GM18519 (cell line): ENCODE data around the gene WDR41.
"Not testable (repeated sequence)": the region's sequence is repeated elsewhere in the genome, so short reads cannot be mapped to it uniquely, and the experiment has no call there.

Source experiments
- ATAC-seq: cut with Tn5 transposase; IDR thresholded peaks from one replicate; pipeline ENCODE4 v1.9.1; 2021; ENCODE audit warnings: mild to moderate bottlenecking, moderate library complexity; ENCODE audit not compliant: unreplicated experiment, low FRiP score

The WDR41 gene

DNA sequence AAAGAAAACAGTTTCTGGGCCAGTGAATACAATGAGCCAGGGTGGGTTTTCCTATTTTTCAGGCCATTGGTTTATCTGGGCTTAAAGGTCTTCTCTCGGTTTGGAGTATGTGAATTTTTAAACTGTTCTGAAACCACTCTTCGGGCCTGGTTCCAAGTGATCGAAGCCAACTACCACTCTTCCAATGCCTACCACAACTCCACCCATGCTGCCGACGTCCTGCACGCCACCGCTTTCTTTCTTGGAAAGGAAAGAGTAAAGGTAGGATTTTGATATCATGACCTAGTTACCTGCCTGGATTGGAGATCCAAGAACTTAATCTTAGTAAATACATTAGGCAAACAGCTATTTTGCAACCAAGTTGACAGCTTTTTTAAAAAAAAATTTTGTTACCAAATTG is 79.1 kb downstream of the WDR41 start:
- no peak for ATAC-seq

DNA sequence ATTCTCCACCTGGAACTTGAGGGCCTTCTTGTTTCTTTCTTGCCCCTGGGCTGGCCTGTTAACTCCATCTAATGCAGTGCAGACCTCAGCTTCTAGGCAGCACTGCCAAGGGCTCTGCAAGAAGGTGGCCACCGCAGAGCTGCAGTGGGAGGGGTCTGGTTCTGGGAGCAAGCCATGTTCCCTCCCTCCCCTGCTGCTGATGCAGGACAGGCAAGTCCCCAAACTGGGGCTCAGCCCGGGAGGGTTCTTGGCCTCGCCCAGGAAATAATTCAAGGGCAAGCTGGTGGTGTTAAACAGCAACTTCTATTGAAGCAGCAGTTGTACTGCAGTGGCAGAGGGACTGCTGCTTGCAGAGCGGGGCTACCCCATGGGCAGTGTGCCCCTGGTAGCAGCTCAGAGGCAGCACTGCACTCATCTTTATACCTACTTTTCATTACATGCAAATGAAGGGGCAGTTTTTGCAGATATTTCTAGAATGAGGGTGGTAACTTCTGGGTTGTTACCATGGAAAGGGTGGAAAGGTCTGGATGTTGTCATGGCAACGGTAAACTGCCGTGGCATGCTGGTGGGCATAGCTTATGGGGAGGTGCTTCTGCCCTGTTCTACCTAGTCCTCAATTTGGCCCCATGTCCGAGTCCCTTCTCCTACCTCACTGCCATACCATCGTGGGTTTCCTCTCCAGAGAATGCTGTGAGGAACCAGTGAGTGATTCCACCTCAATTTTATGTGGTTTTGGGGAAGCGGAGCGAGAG is 82.1 kb downstream of the WDR41 start:
- ATAC-seq = no peak

GRCh38 chr5:77407152-77407551 is 85.0 kb downstream of the WDR41 start:
- ATAC-seq = no peak

DNA sequence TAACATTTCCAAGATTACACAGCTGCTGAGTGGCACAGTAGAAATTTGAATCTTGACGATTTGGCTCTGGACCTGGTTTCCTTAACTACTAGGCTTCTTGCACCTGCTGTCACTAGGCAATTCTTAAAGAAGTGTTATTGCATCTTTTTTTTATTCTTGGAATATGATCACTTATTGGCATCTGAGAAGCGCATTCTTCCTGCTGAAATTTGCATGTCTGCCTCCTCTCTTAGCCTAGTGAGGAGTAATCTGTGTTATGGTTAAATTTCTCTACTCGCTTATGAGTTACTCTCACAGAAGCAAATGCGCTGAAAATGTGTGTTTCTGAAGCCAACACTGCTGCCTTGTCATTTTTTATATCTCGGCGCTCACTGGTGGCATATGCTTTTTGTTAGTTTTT is 89.3 kb downstream of the WDR41 start:
- ATAC-seq = no peak

- ATAC-seq = no peak
Observed at GRCh38 chr5:77400645-77401044, 91.5 kb downstream of the WDR41 start.

DNA sequence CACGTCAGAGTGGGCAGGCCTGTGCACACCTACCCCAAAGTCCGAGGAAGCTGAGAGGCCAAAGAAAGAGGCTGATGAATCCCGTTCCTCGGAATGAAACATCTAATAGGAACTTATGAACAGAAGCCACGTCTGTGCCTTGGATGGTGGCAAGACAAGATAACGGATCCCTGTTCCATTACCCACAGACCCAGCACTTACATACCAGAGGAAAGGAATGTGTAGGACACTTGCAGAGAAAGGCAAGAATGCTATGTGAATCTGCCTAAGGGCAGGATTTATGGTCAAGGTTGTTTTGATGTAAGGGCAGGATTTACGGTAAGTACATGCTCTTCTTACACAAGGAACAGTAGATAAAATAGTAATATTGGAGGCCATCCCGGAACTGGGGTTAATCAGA is 93.2 kb downstream of the WDR41 start:
- ATAC-seq = no peak

DNA sequence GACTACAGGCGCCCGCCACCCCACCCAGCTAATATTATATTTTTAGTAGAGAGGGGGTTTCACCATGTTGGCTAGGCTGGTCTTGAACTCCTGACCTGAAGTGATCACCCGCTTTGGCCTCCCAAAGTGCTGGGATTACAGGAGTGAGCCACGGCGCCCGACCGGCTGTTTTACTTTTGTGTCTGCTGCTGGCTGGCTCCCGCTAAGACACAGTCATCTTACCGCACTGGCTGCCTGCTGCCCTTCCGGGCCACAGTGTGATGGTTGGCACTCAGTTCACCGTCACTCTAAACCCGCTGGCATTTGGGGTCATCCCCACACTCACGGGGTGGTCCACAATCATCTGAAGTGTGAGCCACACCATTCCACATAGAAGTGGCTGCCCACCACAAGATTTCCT is 93.7 kb downstream of the WDR41 start:
- ATAC-seq = no peak

DNA sequence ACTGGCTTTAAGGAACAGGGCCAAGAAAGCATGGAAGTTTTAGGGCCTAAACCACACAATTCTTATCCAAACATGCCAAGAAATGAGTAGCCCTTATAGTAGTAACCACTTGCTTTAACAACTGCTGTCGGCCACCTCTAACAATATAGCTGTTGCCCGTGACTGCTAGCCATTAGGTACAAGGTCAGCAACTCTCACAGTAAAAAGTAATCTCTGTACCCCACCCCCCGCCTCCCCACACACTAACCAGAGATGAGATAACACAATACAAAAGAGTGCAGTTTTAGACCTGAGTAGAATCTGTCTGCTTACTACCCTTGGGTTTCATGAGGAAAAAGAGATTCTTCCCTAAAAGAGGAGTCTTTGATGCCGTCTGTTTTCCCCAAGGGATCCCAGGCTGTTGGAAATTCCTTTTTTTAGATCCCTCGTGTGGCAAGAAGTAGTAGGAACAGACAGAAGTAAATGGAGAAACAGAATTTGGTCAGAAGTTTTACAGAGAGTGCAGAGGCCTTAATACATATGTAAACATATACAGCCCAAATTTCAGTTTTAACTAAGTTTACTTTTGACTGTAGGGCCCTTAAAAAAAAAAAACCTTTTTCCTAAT is 94.3 kb downstream of the WDR41 start:
- no peak for ATAC-seq

GRCh38 chr5:77396017-77396416 is 96.1 kb downstream of the WDR41 start:
- no peak for ATAC-seq

GRCh38 chr5:77394064-77394715 is 97.9 kb downstream of the WDR41 start:
- ATAC-seq = no peak

DNA sequence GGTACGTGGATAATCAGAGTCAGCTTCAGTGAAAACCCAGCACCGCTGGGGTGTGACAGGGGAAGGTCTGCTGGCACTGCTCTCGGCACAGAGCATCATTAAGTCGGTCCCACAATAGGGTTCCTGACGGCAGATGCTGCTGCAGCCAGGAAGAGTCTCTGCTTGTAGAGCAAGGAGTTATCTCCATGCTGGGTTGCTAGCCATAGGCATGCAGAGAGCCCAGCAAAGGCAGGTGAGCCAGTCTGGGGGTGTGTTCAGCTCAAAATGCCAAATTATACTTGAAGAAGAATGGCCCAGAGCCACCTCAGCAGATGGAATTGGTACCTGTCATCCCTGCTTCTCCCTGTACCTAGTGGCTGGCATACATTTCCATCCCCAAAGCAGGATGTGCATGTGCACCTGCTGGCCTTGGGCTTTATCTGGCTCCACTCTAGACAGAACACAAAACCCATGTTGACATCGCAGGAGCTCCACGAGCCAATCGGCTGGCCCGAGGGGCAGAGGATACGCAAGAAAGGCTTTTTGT is 100.8 kb downstream of the WDR41 start:
- no peak for ATAC-seq

DNA sequence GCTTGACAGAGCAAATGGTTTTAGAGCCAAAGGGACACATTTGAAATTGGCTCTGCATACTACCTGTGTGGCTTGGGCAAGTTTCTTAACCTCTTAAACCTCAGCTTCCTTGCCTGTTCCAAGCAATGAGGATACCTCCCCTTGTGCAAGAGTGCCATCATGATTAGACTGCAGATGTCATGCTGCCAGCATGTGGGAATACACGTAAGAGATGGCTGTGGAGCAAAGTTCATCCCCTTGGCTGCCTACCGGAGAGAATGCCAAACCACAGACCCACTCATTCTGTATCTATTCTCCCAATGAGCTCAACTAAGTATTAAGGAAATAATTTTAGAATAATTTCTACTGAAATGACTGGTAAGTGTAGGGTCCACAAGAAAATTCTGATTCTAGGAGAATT is 101.3 kb downstream of the WDR41 start:
- ATAC-seq = no peak

GRCh38 chr5:77390221-77390620 is 101.9 kb downstream of the WDR41 start:
- ATAC-seq = no peak

GRCh38 chr5:77389746-77390145 is 102.4 kb downstream of the WDR41 start:
- ATAC-seq = no peak

DNA sequence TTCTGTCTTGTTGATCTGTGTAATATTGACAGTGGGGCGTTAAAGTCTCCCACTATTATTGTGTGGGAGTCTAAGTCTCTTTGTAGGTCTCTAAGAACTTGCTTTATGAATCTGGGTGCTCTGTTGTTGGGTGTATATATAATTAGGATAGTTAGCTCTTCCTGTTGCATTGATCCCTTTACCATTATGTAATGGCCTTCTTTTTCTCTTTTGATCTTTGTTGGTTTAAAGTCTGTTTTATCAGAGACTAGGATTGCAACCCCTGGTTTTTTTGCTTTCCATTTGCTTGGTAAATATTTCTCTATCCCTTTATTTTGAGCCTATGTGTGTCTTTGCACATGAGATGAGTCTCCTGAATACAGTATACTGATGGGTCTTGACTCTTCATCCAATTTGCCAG is 105.8 kb downstream of the WDR41 start:
- ATAC-seq = not testable (repeated sequence)

GRCh38 chr5:77383336-77383735 is 108.8 kb downstream of the WDR41 start:
- not testable (repeated sequence) for ATAC-seq
